Left cardiac atrium (tissue), 4 donors: ENCODE measurements around the gene ZNF771. TPM values are rescaled to one million over a fixed set of nuclear protein-coding genes. Genes with fewer than 3 reads are reported as not detected.

Experiments used
- ATAC-seq, 2 donors: fragments of 200-7000 bp; cut with Tn5 transposase; one replicate each; pipeline ENCODE4 v1.9.1; 2020; ENCODE audit warnings: mild to moderate bottlenecking in 2 of 2, moderate library complexity in 2 of 2
- DNase-seq: peaks from one replicate; pipeline ENCODE4 v3.0.0-alpha.2; 2020
- intact Hi-C, 2 donors: fragments of 100-400 bp; cut with DNase I; formaldehyde crosslinking; loops; one replicate each; pipeline versions ENCODE4 v1.14.1 to v1.15.1; 2022 to 2023
- total RNA-seq, 2 donors: library from RNA; stranded (reverse); fragmentation: NEBNext Ultra II Directional; extraction: Animal tissue kit (Norgen Biotek cat#: 25700); gene quantifications; one replicate each; pipeline ENCODE4 v1.2.1, GENCODE V29; 2021
- donor health status: DM: no; HTN: yes; CAD: no.
- donor health status: DM: no; HTN: yes; CAD: no; lungs with severe emphysema.
- donor health status: DM: yes; HTN: yes; CAD: no.
- donor health status: Dilated cardiomyopathy.

The ZNF771 gene
- total RNA-seq, 2 donors from 2014 or later, result 5.9 to 6.2 TPM

GRCh38 chr16:30372038-30372712 is 35.2 kb upstream of the ZNF771 start:
- ATAC-seq (no peak), DNase-seq (no peak)
- intact Hi-C loops, result loop anchor here in 1 of 2 donors (5.0 kb wide), 1 partner anchor 35 kb away; the partner anchor contains the start of gene ZNF771

DNA sequence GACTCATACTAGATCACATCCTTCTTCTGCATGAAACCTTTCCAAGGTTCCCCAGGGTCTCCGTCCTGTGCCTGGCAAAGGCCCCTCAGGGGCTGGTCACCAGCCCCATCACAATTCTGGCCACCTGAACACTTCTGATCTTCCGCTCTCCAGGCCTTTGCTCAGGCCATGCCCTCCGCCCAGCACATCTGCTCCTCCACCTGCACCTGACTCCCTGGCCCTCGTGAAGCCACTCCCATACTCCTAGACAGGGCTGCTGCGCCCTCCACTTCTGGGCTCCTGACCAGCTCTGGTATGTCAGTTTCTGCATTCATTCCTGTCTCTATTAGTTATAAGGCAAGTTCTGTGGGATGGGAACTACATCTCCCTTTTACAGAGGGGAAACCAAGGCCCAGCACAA is 34.7 kb upstream of the ZNF771 start:
- intact Hi-C loops, result loop anchor here in 1 of 2 donors (5.0 kb wide), 1 partner anchor 35 kb away; the partner anchor contains the start of gene ZNF771
- no peak for ATAC-seq
- DNase-seq, result no peak

DNA sequence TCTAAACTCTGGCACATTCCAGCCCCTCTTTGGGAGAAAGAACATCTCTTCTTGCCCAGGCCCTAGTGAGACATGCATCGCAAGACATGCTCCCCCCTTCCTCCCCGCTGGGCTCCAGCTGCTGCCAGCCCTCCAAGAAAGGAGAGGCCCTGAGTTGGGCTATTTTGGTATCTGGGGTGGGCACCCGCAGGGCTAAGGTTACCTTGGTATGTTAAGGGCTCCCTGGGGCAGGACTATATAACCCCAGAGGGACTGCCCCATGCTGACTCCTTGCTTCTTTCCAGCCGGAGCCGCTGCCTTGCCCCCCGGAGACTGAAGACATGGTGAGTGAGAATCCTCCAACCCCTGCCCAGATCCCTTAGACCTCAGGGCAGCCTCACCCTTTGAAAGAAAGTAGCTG is 32.9 kb upstream of the ZNF771 start, which contains the start of gene MYL11:
TSS of gene MYL11 (plus strand) at position 265 of the 400 bp plus-strand sequence. CDS start at position 321, 56 bp downstream.
- no peak for DNase-seq
- intact Hi-C loops, result loop anchor here in 1 of 2 donors (5.0 kb wide), 1 partner anchor 33 kb away; the partner anchor contains the start of gene ZNF771
- ATAC-seq, result no peak

- intact Hi-C loops, result no loop called here
- no peak for ATAC-seq
- no peak for DNase-seq
These were observed 31.5 kb upstream of the ZNF771 start for GRCh38 chr16:30375864-30376263.

DNA sequence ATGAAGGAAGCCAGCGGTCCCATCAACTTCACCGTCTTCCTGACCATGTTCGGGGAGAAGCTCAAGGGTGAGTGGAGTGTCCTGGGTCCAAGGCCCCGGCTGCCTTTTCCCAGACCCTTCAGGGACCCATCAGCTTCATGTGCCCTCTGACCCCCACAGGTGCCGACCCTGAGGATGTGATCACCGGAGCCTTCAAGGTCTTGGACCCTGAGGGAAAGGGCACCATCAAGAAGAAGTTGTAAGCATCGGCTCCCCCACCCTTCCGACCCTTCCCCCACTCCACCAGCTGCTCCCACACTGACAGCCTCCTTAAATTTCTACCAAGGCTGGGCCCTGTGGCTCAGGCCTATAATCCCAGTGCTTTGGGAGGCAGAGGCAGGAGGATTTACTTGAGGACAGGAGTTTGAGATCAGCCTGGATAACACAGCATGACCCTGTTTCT is 30.9 kb upstream of the ZNF771 start:
- no peak for ATAC-seq
- DNase-seq, result no peak
- intact Hi-C loops, result no loop called here

DNA sequence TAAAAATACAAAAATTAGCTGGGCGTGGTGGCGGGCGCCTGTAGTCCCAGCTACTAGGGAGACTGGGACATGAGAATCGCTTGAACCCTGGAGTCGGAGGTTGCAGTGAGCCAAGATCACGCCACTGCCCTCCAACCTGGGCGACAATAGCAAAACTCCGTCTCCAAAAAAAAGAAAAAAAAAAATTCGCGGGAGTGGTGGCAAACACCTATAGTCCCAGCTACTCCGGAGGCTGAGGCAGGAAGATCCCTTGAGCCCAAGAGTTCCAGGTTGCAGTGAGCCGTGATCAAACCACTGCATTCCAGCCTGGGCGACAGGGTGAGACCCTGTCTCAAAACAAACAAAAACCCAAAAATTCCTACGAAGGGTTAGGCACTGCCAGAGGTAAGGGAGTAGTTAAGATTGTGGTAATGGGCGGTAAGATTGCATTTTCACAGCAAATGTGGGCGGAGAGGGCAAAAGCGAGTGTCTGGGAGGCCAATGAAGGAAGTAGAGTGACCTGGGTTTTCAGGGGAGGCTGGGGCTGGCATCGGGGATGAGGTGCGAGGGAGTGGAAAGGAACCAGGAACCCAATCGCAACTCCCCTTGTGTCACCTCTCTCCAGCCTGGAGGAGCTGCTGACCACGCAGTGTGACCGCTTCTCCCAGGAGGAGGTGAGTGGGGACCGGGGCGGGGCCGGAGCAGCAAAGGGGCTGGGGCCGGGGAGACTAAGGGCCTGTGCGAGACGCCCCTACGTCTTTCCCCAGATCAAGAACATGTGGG is 30.2 kb upstream of the ZNF771 start:
- no peak for DNase-seq
- no peak for ATAC-seq

DNA sequence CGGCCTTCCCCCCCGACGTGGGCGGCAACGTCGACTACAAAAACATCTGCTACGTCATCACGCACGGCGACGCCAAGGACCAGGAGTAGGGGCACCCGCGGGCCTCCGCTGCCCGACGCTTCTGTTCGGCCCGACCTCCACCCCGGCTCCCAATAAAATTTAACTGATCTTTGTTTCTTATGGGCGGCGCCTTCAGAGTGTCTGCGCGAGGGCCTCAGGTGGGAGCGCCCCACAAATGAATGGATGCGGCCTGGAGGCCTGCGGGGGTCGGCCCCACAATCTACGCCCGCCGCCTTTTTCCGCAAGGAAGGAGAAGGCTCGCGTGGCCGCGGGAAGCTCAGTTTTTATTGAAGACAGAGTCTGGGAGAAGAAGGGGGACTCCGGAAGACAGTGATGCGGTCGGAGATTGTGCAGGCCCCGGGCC is 29.6 kb upstream of the ZNF771 start:
- peak; percentile 77 to 78 for ATAC-seq
- intact Hi-C loops, result no loop called here
- DNase-seq, result peak; percentile 97

More for the DNA sequence above, 30.2 kb upstream of the ZNF771 start:
- intact Hi-C loops, result no loop called here

DNA sequence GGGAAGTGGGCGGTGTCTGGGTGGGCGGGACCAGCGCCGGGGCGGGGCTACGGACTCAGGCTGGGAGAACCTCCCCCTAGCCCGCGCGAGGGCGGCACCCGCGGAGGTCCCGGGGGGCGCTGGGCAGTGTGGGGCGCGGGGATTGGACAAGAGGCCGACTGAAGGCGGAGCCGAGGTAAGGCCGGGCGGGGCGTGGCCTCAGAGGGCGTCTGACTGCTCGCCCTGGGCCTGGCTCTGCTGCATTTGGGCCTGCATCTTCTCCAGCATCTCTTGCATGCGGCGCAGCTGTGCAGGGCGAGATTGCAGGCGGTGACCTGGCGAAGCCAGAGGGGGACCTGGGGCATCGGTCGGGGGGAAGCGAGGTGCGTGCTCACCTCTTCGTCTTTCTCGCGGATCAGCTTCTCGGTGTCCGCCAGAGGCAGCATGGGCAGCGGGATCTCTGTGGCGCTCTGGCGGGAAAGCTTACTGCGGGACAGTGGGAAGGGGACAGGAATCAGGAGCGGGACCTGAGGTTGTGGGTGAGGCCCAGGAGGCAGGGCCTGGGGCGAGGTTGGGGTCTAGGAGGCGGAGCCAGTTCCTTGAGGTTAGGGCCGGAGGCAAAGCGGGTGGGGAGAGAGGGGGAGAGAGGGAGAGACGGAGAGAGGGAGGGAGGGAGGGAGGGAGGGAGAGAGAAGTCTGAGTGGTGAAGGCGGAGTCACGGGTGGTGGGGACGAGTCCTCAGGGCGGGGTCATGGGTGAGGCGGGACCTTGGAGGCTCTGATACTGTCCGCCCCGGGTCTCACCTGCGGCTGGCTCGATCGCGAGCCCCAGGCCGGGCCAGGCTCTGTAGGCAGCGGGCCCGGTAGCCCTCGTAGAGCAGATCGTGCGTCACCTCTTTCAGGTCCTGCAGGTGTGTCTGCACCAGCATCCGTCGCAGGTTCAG is 28.9 kb upstream of the ZNF771 start:
- peak; percentile 99 for DNase-seq
- ATAC-seq, result peak; percentile 97
- intact Hi-C loops, result no loop called here

DNA sequence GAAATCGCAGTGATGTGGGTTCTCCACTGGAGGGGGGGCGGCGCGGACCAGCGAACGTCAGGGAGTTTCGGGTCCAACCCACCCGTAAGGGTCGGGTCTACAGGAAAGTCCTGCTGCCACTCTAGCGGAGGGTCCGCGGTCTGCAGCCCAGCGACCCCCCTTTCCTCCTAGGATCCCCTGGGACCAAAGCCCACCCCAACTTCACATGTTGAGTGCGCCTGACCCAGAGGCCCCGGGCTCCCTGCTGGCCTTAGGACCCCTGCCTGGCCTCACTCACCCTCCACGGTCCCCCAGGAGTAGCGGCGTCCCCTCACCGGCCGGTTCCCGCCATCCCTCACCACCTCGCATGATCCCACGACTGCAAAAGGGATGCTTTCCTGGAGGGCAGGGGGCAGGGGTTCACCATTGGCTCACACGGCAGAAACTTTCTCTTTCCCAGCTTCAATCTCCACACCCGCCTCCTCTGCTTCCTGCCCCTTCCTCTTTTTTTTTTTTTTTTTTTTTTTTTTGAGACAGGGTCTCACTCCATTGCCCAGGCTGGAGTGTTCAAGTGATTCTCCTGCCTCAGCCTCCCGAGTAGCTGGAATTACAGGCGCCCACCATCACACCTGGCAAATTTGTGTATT is 28.1 kb upstream of the ZNF771 start:
- intact Hi-C loops, result no loop called here
- no peak for ATAC-seq
- no peak for DNase-seq

DNA sequence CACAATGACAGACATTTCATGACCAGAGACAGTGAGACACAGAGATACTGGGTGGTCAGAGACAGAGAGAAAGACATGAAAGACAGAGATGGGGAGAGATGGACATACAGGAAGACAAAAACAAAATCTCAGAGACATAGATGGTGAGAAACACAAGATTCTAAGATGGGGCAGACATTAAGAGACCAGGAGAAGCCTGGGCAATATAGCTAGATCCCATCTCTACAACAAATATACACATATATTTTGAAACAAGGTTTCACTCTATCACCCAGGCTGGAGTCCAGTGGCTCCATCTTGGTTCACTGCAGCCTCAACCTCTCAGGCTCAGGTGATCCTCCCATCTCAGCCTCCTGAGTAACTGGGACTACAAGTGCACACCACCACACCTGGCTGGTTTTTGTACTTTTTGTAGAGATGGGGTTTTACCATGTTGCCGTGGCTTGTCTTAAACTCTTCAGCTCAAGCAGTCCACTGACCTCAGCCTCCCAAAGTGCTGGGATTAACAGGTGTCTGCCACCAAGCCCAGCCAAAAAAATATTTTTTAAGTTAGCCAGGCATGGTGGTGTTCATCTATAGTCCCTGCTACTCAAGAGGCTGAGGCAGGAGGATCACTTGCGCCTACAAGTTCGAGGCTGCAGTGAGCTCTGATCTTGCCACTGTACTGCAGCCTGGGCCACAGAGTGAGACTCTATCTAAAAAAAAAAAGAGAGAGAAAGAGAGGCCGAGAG is 27.2 kb upstream of the ZNF771 start:
- no peak for DNase-seq
- intact Hi-C loops, result no loop called here
- ATAC-seq, result no peak

- ATAC-seq (no peak), DNase-seq (no peak)
- intact Hi-C loops, result no loop called here
These were observed 26.6 kb upstream of the ZNF771 start for GRCh38 chr16:30380803-30381208.

DNA sequence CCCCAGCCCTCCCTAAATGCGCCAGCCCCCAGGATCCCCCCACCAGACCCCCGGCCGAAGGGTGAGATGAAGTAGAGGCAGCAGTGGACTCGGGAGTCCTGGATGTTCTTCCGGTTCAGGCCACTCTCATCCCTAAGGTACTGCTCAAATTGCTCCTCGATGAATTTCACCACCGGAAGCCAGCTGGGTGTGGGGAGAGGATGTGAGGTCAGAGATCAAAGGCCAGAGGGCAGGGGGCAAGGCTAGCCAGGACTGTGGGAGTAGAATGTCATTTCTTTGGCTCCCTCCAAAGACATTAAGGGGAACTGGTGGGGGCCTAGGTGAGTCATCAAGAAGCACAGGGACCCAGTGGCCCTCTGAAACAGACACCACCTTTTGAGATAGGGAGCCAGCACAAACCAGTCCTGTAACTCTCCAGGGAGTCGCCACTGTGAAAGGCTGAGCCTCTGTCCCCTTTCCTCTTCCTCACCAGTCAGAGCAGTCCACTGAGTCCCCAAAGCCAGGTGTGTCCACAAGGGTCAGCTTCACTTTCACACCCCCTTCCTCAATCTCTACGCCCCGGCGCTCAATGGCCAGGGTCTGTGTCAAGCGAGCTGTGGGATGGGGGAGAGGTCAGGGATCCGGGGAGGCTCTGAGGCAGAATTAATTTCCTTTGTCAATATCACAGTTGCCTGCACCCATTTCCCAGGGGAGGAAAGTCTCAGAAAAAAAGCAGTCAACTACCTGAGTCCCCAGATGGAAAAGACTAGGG is 25.9 kb upstream of the ZNF771 start:
- ATAC-seq (no peak), DNase-seq (no peak)
- intact Hi-C loops, result no loop called here

- DNase-seq (no peak), ATAC-seq (no peak)
These were observed 25.1 kb upstream of the ZNF771 start, which contains the start of gene SEPTIN1 for GRCh38 chr16:30382111-30382881. TSS of gene SEPTIN1 (minus strand) at chr16:30382561. CDS start at chr16:30382542, 19 bp downstream.

GRCh38 chr16:30383521-30383920 is 23.9 kb upstream of the ZNF771 start:
- ATAC-seq, result no peak
- intact Hi-C loops, result no loop called here
- no peak for DNase-seq

More at GRCh38 chr16:30382111-30382881, 25.1 kb upstream of the ZNF771 start, which contains the start of gene SEPTIN1:
- intact Hi-C loops, result no loop called here

DNA sequence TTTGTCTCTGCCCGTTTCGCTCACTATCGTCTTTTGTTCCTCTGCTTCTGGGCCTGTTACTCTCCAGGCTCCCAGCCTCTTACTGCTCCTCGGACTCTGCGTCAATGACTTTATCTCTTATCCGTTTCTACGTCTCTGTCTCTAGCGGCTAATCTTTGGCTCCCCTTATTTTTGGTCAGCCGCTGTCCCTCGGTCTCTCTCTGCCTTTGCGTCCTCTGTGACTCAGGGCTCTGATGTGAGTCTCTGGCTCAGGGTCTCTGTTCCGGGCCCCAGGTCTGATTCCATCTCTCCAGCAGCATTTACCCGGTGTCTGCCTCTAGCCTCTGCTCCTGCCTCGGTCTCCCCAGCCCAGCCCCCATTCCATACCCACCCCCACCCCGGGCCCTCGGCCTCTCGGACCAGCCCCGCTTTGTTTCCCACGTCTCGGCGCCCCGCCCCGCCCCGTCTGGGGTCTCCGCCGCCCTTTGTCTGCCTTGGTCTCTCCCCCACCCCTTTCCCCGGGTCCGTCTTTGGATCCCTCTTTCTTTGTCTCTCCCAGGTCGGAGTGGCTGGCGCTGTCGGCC is 12.7 kb upstream of the ZNF771 start:
- intact Hi-C loops, result no loop called here
- DNase-seq (peak; percentile 52), ATAC-seq (peak; percentile 25 to 62)
